Stimulated activated CD8-positive, alpha-beta memory T cell treated with anti-CD3 and anti-CD28 coated beads, Interleukin-7, amount 100 ng/mL, for 24 hours (primary cell): ENCODE measurements around the gene OR7G1.

Experiments
- DNase-seq: peaks from one replicate; pipeline ENCODE4 v3.0.0-alpha.2; 2020; ENCODE audit warnings: low read depth

The OR7G1 gene

GRCh38 chr19:9115307-9115813, at the start of gene OR7G1:
Gene OR7G1 (minus strand): TSS chr19:9115763. CDS start chr19:9115763, 0 bp downstream.
- no peak for DNase-seq

DNA sequence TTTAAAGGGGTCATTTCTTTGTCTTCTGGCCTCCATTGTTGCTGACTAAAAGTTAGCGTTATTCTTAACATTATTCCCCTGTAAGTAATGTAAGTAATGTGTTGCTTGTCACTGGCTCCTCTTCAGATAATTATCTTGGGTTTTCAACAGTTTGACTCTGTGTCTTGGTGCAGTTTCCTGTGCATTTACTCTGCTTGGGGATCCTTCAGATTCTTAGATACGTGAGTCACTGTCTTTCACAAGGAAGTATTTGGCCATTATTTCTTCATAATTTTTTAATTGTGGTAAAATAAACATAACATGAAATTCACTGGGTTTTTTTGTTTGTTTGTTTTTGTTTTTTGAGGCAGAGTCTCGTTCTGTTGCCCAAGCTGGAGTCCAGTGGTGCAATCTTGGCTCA, 49.7 kb upstream of the OR7G1 start:
- no peak for DNase-seq

DNA sequence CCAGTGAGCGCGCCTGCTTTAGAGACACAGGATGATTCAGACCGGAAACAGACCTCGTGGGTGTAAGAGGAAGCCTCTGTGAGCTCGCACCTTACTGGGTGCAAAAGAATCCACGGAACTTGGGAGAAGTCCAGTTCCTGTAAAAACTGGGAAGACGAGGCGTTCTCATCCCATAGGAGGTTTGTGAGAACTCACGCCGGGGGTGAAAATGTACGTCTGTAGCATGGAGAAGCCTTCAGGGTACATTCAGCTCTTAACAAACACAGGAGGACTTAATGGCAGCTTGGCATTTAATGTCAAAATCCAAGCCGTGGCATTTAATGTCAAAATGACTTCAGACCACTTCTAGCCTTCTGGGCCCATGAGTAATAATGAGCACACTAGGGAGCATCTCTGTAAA, 45.9 kb upstream of the OR7G1 start:
- no peak for DNase-seq

DNA sequence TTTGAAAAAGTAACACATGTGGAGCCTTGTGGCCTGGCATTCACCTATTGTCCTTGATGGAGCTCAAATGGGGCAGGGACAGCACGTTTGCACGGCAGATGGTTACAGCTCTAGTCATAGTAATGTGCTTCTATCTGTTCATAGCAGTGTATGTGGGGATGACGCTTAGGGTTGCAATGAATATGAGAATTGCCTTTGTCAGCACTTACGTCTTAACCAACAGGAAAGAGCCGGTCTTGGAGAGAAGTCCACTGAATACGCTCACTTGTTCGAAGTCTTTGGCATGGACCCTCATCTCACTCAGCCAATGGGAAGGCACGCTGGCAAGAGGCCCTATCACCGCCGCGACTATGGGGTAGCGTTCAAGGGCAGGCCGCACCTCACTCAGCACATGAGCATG, 44.3 kb upstream of the OR7G1 start:
- DNase-seq = no peak

GRCh38 chr19:9156304-9156703, 40.7 kb upstream of the OR7G1 start:
- no peak for DNase-seq

GRCh38 chr19:9155591-9155990, 40.0 kb upstream of the OR7G1 start:
- no peak for DNase-seq

DNA sequence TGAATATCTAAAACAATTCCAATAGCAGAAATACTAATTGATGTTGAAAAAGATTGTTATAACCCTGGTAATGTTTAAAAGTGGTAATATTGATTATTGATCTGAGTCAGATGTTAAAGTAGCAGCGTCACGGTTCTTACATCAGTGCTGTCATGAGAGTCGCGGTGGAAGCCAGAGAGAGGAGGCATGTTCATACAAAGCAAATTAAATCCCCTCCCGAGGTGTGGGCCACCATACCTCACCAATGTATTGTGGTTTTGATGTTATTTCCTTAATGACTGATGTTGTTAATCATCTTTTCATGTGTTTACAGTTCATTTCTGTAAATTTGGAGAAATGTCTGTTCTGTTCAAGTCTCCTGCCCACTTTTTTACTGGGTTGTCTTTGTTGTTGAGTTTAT, 35.8 kb upstream of the OR7G1 start:
- DNase-seq = no peak

GRCh38 chr19:9150650-9151049, 35.1 kb upstream of the OR7G1 start:
- DNase-seq = no peak

GRCh38 chr19:9149997-9150396, 34.4 kb upstream of the OR7G1 start:
- DNase-seq = no peak

DNA sequence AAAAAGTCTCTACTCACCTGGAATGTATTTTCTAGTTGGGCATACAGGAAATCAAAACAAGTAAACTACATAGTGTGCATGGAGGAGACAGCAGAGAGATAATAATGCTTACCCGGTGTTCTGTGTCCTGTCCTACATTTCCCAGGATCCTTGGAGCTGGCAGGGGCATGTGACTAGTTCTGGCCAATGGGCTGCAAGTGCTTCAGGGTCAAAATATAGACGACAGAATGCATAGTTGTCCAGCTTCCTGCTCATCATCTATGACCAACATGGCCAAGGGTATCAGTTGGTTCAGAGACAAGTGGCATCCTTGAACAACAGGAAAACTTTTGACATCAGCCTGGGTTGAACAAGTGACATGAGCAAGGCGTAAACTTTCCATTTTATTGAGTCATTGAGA, 33.1 kb upstream of the OR7G1 start:
- no peak for DNase-seq

GRCh38 chr19:9146882-9147281, 31.3 kb upstream of the OR7G1 start:
- DNase-seq = no peak

DNA sequence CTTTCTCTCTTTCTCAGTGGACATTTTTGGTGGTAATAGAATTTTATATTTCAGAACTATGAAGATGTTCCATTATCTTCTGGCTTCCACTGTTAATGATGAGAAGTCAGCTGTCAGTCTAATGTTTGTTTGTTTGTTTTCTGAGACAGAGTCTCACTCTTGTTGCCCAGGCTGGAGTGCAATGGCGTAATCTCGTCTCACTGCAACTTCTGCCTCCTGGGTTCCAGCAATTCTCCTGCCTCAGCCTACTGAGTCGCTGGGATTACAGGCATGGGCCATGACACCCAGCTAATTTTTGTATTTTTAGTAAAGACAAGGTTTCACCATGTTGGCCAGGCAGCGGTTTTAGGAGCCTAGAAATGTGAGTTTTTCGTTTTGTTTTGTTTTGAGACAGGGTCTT, 29.4 kb upstream of the OR7G1 start:
- no peak for DNase-seq

DNA sequence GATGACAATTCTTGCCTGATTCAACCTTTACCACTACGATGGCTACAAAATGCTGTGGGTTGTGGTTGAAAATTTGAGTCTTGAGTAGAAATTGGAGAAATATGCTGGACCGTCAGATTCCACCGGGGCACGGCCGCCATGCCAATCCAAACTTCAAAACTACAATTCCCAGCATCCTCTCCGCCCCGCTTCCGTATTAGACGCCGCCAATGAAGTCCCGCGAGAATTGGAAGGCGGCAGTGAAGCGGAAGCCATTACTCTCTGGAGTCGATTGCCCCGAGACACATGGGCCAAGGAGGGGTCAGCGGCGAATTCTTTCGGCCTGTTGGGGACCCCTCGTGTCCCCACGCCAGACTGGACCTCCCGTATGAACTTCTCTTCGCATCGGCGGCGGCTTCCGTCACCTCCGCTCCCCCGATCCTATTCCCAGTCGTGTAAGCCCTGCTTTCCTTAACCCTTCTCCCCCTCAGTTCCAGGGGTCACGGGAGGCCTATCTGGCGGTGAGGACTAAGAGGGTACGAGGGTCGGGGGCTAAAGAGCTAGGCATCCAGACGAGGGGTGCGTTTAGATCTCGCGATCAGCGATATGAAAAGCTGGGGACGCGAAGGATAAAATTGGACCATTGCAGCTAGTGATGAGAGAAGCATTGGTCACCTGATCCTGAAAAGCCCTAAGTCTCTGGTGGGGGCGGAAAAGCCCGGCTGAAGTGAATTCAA, 24.8 kb upstream of the OR7G1 start, which contains the start of gene ZNF317:
Gene ZNF317 (plus strand): TSS at position 239 of the 716 bp plus-strand sequence. CDS start 15,620 bp downstream, outside the sequence.
- peak; percentile 78 for DNase-seq

DNA sequence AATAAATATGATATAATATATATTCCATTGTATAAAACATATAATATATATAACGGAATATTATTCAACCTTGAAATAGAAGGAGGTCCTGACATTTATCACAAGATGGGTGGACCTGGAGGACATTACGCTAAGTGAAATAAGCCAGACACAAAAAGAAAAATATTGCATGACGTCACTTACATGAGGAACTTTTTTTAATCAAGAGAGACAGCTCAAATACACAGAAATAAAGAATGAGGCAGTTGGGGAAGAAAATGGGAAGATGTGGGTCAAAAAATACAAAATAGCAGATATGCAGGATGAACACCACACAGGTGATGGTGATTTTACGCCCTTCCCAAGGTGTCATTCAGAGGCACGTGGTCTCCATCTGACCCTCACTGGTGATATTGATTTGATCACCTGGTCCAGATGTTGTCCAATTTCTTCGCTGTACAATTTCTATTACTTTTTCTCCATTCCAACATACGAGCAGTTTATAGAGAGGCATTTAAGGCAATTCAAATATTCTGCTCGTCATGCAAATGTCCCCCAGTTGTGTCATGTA, 24.1 kb upstream of the OR7G1 start:
- no peak for DNase-seq

DNA sequence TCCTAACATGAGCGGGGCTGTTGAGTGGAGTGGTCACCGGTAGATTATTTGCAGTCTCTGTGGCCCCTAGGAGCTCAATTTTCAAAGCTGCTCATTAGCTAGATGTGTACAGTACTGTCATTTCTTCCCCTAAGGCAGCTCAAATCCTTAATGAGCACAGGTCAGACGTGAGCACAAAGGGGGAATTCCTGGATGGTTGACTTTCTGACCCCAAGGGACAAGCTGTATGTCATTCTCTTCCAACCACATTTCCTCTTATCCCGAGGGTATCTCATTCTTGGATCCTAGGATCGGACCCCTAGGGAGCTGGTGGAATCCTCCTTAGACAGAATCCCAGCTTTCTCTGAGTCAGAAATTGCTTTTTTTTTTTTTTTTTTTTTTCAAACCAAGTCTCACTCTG, 16.9 kb upstream of the OR7G1 start:
- DNase-seq = no peak

DNA sequence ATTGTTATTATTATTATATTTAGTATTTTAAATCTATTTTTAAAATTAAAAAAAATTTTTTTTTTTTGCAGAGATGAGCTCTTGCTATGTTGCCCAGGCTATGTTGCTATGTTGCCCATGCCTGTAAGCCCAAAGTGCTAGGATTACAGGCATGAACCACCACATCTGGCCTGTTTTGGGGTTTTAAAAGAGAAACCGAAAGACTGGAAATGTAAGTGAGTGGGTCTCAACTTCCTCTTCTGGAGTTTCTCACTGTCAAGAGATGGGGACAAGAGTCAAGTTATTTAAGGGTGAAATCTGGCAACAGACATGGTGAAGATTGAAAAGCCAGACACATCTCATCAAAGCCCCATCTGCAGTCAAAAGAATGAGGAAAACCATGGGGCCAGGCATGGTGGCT, 15.4 kb upstream of the OR7G1 start:
- DNase-seq = no peak

- DNase-seq = no peak
These were observed 12.6 kb upstream of the OR7G1 start for GRCh38 chr19:9128171-9128570.

DNA sequence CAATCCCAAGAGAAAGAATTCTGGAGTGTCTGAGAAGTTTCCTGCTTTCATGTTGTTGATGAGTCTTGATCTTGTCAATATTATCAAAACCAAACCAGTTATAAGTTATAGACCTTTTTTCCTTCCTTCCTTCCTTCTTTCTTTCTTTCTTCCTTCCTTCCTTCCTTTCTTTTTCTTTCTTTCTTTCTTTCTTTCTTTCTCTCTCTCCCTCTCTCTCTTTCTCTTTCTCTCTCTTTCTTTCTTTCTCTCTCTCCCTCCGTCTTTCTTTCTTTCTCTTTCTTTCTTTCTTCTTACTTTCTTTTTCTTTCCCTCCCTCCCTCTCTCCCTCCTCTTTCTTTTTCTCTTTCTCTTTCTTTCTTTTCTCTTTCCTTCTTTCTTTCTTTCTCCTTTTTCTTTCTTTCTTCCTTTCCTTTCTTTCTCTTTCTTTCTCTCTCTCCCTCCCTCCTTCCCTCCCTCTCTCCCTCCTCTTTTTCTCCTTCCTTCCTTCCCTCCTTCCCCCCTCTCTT, 11.4 kb upstream of the OR7G1 start, which contains the start of gene OR7G3:
Gene OR7G3 (minus strand): TSS at position 51 of the 506 bp plus-strand sequence. CDS start 0 bp downstream, at position 51.
- no peak for DNase-seq

DNA sequence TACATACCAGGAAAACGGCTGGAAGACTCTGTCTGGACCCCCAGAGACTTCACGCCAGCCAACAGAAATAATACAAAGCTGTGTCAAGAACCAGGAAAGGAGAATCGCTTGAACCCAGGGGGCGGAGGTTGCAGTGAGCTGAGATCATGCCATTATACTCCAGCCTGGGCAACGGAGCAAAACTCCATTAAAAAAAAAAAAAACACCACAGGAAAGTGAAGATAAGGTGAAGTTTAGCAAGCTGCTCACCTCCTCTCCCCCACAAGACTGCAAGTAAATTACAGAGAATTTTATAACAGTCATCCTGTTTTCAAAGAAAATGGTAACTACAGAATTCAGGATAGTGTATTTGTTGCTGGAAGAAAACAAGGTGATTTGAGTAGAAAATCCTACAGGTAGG, 984 bp upstream of the OR7G1 start:
- DNase-seq = no peak

DNA sequence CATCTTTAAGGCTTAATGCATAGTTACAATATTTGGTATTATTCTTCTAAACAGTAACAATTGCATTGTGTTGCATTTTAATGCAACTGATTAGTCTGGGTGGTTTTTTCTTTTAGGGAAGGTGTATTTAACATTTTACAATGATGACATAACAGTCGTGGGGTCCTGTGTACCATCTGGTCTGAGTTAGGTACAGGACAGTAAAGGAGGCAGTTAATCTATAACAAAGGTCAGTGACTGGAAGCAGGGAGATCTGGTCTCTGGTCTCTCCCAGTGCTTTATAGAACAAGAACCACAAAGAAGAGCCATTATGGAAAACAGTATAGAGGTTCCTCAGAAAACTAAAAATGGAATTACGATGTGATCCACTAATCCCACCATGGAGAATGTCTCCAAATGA, 5.6 kb downstream of the OR7G1 start:
- no peak for DNase-seq

- DNase-seq = no peak
These were observed 8.2 kb downstream of the OR7G1 start, which contains the start of gene OR7G2 for GRCh38 chr19:9107375-9107774. Gene OR7G2 (minus strand): TSS chr19:9107475. CDS start chr19:9103243, 4,232 bp downstream.

GRCh38 chr19:9086761-9087160, 28.8 kb downstream of the OR7G1 start, which contains the start of gene OR1M1:
Gene OR1M1 (plus strand): TSS chr19:9087061. CDS start chr19:9093245, 6,184 bp downstream.
- no peak for DNase-seq

DNA sequence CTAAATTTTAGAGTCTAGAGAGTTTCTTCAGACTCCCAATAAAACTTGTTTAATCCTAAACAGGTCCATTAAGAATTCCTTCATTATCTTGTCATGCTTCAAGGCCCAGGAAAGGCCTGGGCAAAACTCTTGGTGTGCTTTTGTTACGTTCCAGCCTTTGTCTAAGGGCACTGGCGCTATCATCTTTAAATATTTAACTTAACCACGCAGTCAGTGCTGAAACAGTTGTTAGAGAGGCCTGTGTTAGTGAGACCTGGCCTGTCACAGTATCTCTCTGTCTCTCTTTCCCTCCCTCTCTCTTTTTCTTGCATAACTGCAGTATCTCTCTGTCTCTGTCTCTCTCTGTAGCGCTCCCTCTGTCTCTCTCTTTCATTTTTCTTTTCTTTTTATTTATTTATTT, 36.9 kb downstream of the OR7G1 start:
- DNase-seq = no peak
